ENCODE measurements around the gene DDX17.

DDX17 gene

DNA sequence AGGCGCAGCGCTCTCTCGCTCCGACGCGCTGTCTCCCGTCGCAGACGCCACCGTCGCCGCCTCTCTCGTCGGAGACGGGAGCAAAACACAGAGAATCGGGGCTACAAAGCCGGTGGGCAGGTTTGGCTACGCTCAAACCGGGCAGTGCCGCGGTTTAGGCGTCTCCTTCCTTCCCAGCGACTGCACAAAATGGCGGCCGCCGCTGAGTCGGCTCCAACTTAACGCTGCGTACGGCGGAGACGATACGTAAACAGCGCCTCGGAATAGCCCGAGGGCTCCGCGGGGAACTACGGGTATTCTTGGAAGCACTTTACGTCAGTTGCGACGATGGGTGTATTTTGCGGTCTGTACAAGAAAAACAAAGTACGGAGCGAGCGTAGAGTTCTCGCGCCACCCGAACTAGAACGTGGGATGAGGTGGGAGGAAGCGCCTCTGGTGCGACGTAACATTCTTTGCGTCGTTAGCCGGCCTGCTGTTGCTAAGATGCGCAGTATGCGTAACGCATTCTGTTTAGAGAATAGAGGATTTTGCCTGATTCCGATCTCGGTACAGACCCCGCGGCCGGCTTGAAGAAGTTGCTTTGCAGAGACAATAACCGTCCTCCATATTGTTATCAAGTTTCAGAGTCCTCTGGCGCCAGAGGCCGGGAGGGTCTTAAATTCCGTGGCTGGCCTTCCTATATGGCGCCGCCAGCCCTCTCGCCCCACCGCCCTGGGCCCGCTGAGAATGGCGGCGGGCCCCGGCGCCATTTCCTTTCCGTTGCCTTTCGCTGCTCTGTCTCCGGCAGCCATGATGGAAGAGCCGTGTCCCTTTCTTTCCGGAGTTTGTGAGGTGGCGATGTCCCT is at the start of gene DDX17:
Gene DDX17, minus strand, starts transcription at position 194 of the 845 bp plus-strand sequence.
- peak; percentile 90 to 96 (median 91) for DNase-seq (ENCODE audit: low read depth in 3 of 3)

DNA sequence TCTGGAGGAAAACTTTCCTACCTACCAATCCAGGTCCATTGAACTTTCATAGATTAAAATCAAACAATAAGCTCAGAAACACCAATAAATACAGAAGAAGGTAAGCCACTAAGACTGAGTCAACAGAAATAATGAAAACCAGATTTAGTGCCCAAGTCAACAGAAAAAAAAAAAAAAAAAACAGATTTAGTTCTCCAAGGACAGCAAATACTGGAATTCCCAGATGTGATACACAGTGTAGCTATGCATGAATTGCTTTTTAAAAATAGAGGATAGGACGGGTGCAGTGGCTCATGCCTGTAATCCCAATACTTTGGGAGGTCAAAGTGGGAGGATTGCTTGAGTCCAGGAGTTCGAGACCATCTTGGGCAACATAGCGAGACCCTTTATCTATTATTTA is 48.2 kb upstream of the DDX17 start:
- DNase-seq (ENCODE audit: low read depth in 3 of 3), result no peak

DNA sequence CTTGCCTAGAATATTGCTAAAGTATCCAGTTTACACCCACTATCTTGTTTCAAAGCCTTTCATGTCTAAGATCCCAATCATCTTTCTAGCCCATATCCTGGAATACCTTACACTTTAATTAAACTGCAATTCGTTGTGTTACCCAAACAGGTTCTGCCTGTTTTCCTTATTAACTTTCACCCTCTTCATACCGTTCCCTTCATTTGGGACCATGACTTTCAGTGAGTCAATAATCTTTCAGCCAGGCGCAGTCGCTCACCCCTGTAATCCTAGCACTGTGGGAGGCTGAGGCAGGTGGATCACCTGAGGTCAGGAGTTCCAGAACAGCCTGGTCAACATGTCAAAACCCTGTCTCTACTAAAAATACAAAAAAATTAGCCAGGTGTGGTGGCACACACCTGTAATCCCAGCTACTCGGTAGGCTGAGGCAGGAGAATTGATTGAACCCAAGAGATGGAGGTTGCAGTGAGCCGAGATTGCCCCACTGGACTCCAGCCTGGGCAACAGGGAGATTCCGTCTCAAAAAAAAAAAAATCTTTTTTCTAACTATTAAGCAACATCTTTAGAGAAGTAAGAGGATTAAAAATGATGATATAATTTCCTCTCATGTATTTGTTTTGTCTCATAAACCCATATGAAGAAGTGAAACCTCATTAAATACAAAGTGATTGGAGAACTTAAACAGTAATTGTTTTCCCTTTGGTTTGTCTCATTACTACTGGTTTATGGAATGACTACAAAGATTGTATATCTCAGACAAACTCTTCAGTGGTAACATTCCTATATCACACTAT is 43.2 kb upstream of the DDX17 start:
- DNase-seq (ENCODE audit: low read depth in 3 of 3), result no peak

DNA sequence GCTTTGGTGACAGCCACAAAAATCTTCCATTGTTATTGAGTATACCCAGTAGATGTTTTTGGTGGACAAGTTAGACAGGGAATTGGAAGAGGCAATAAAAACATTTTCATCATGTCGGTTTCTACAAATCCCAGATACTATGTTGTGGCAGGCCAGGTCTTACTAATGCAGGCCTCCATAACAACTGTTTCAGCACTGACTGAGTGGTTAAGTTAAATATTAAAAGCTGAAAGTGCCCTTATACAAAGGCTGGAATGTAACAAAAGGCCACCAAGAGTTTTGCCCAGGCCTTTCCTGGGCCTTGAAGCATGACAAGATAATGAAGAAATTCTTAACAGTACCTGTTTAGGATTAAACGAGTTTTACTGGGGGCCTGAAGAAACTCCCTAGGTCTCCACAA is 34.6 kb upstream of the DDX17 start:
- no peak for DNase-seq (ENCODE audit: low read depth in 3 of 3)

DNA sequence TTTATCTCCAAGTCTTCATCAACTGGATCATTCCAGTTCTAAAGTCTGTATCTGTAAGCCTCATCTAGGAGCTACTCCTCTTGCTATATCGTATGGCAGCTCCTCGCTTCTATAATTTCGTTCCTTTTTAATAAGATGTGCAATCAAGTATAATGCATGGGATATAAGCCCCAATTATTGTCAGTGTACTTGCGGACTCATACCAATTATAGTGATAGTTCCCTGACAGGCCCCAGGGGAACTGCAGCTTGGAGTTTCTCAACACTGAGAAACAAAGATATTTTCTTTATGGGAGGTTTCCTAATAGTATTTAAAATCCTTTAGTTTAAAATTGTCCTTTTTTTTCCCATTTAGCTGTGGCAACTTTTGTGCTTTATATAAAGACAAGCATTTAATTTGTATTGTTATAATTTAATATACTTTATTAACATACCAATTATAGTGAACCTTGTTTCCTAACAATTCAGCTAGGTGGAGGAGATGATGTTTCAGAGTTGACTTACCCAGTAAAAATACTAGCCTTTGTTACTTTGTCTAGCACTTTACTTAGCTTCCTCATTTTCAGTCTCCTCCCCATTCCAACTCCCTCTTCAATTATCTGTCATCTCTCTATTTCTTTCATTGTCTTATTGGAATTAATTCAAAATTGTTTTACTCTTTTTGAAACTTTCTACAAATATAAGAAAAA is 25.3 kb upstream of the DDX17 start:
- no peak for DNase-seq (ENCODE audit: low read depth in 3 of 3)

DNA sequence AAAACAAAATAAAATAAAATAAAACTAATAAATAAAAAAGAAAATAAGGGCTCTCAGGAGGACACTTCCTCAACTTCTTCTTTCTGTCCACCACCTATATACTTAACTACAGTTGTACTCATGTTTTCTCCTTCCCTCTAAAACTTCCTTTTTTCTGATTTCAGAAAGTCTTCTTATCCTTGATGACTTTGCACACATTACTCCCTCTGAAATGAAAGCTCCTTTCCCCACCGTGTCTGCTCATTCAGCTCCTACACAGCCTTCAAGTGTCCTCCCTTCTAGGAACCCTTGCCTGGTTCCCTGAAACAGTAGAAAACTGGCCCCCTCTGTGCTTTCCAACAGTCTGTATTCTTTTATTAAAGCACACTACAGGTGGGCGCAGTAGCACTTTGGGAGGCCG is 18.3 kb upstream of the DDX17 start:
- DNase-seq (ENCODE audit: low read depth in 3 of 3), result no peak

DNA sequence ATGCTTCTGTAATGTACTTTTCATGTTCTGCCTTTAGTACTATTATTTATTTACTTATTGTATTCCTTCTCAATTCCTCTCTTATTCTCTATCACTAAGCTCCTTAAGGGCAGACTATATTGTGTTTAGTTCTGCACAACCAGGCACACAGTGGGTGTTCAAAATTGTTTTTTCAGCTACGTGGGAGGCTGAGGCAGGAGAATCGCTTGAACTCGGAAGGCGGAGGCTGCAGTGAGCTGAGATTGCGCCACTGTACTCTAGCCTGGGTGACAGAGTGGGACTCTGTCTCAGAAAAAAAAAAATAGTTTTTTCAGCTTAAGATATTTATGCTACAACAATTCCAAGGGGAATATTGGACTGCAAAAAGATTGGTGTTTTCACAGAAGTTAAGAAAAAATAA is 17.4 kb upstream of the DDX17 start:
- DNase-seq (ENCODE audit: low read depth in 3 of 3), result no peak

DNA sequence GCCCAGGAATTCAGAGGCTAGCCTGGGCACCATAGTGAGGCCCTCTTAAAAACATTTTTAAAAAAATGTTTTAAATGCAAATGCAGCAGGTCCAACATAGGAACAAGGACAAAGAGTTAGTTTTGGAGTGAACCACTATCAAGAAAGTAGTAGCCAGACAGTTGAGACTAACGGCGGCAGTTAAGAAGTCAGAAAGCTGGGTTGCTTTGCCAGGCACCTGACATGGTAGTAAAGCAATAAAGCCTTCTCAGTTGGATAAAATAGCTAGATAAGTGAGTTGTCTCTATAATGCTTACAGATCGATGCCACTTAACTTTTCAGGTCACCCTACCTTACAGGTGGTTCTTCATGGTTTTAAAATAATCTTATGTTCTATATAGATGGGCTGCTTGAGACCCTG is 16.9 kb upstream of the DDX17 start:
- DNase-seq (ENCODE audit: low read depth in 3 of 3), result no peak

DNA sequence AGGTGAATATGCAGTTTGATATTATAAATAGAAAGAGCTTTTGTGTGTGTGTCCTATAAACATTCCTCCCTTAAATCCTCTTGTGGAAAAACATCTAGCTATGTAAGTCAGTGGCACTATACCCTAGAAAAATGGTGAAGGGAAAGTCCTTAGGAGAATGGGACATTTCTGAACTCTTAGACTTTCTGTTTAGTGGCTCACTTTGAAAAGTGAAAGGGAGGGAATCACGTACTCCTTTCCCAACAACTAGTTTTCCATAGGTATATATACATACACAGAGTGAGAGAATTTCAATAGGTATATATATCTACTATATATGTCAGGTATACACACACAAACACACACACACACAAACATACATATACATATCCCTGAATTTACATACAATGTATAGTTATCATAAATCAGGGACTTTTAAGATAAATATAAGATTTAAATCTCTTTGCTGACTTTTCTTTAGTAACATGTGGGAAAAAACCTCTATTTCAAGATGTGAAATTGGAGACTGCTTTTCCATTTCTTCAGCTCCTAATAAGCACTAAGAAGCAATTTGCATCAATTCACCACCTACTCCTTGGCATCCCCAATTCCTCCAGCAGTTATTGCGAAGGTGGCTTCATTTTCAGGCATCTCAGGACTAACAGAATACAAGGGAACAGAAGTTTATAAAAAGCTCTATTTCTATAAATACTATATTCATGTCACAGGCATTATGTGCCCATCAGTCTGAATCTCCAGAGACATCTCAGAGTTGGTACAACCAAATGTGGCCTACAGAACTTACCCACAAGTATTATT is 13.5 kb upstream of the DDX17 start:
- DNase-seq (ENCODE audit: low read depth in 3 of 3), result no peak

DNA sequence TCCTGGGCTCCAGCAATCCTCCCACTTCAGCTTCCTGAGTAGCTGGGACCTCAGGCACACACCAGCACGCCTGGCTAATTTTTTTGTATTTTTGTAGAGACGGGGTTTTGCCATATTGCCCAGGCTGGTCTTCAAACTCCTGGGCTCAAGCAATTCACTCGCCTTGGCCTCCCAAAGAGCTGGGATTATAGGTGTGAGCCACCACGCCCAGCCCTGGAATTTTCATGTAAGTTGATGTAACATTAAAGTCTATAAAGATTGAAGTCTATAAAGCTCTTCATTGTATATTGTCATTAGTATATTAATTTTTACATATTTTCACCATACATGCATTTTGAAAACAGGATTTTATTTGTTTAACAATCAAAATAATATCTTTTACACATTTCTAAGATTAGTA is 12.5 kb upstream of the DDX17 start:
- DNase-seq (ENCODE audit: low read depth in 3 of 3), result no peak

DNA sequence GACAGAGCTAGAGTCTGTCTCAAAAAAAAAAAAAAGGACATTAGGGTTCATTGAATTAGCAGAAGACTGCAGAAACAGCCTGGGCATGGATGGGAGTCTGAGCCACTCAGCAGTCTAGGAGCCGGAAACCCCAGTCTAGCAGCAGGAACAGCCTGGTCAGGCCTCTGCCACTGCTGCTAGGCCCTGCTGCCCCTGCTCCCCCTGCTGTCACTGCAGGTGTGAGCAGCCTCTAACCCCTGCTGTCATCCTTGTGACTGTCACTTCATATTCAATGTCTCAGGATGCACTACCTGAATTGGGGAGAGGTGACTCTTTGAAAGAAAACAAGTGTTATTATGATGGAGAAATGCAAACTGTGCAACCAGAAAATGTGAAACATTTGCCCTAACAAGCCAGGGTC is 7.0 kb upstream of the DDX17 start:
- DNase-seq (ENCODE audit: low read depth in 3 of 3), result peak in 1 of 3 experiments; percentile 19

DNA sequence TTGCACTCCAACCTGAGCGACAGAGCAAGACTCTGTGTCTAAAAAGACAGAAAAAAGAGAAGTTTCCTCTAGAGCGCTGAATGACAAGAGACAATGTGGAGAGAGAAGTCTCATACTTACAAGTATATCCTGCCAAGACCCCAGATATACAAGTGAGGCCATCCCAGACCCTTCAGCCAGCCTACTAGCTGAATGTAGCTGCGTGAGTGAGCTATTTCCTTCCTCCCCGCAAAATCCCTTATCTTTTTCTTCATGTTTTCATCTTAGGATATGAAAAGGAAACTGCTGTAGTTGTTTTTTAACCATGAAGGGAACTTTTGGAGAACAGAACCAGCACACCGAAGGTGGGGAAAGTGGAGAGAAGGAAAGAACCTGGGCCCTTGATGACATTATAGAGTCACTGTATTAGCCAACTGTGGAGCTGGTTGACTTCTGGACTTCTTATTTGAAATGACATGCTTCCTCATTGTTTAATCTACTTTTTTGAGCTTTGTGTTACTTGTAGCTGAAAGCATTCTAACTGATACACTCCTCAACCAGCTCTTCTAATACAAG is 4.4 kb upstream of the DDX17 start:
- DNase-seq (ENCODE audit: low read depth in 3 of 3), result no peak

DNA sequence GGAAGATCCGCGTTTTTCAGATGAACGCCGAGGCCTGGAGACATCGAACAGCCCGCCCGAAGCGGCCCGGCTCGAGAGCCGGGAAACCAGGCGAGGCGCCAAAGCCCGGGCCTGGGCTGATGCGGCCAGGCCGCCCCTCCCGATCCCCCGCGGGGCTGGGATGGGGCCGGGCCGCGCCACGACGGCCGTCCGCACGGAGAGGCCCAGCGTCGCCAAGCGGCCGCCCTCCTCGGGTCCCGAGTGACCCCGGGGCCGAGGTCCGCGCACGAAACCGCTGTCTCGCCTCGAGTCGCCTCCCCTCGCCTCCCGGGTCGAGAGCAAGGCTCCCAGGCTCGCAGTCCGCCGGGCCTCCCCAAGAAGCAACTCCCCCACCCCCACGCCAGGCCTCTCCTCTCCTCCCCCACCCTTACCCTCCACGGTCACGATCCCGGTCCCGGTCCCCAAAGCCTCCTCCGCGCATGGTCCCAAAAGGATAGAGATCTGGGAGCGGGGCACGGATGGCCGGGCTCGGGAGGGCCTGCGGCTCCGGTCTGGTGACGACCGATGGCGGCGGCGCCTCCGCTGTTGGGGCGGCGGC is 482 bp downstream of the DDX17 start:
- peak in 2 of 3 experiments; percentile 23 to 51 for DNase-seq (ENCODE audit: low read depth in 3 of 3)

DNA sequence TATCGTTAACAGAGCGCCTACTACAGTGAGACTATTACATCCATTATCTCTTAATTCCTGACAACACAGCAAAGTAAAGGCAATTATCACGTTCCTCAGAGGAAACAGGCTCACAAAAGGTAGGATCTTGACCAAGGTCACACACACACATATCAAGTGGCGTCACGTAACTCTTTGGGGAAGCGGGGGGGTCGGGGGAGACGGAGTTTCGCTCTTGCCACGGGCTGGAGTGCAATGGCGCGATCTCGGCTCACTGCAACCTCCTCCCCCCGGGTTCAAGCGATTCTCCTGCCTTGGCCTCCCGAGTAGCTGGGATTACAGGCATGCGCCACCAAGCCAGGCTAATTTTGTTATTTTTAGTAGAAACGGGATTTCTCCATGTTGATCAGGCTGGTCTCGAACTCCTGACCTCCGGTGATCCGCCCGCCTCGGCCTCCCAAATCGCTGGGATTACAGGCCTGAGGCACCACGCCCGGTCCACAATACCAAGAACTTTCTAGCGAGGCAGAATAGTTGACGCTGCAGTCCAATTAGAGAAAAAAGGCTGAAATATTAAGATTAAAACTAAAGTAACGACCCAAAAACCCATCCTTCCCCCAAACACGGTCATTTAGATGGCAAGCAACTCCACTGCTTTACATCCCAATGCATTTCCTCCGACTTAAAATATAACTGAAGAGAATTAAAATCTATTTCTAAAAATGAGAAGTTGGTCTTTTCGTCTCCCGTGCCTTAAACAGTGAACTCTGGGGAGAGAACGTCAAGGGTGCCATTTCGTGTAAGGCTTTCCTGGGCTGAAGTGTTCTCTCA is 1.2 kb downstream of the DDX17 start:
- peak in 2 of 3 experiments; percentile 45 to 58 for DNase-seq (ENCODE audit: low read depth in 3 of 3)

DNA sequence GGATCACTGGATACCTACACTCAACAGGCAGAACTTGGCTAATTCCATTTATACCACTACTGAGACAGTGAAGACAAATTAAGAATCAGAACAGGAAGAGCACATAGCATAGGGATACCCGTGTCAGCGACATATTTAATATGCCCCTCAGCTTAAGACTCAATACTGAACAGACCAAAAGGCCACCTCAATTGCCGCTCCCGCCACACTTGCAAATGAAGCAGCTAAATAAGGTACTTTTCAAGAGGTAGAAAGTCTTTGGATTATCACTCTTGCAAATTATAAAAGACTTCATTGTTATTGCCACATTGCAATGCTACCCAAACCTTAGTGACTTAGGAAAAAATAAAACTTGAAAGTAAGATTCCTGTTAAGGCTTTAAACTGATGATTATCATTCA is 3.1 kb downstream of the DDX17 start:
- no peak for DNase-seq (ENCODE audit: low read depth in 3 of 3)

DNA sequence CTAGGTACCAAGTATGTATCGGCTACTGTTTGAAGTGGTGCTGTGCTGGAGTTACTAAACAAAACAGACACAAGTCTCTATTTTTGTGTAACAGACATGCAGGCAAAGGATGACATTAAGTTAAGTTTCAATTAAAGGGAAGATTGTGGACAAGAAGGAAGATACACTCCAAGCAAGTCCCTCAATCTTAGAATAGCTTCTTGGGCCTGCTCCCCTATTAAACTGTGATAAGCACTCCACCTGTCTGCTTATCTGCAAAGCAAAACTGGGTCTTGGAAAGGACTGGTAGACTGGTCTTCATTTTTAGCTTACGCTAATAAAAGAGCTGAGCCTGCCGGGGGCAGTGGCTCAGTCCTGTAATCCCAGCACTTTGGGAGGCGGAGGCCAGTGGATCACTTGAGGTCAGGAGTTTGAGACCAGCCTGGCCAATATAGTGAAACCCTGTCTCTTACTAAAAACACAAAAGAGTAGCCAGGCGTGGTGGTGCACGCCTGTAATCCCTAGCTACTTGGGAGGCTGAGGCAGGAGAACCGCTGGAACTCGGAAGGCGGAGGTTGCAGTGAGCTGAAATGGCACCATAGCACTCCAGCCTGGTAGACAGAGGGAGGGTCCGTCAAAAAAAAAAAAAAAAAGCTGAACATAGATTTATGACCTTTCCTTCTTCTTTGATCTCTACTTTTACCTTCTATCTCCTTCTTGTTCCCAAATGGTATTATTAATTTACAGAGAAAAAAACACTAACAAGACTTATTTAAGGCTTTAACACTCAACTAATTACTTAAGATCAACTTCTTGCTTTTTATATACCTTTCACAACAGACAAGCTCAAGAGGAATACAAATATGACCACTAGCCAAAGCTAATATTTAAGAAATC is 4.1 kb downstream of the DDX17 start:
- no peak for DNase-seq (ENCODE audit: low read depth in 3 of 3)

DNA sequence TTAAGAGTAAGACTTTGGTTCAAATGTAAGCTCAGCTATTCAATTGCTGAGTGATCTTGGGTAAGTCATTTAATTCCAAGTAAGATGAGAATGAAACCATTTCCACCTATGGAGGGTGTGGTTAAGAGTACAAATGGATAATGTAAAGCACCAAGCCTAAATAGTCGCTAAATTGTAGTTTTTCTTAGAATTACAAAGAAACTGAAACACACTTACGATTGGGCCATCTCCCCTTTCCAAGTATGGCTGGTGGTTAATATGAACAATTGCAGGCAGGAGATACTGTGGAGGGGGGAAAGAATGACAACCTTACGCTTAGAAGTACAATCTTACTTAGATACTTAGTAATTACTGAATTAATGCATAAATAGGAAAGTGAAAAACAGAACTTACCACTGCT is 8.2 kb downstream of the DDX17 start:
- no peak for DNase-seq (ENCODE audit: low read depth in 3 of 3)

DNA sequence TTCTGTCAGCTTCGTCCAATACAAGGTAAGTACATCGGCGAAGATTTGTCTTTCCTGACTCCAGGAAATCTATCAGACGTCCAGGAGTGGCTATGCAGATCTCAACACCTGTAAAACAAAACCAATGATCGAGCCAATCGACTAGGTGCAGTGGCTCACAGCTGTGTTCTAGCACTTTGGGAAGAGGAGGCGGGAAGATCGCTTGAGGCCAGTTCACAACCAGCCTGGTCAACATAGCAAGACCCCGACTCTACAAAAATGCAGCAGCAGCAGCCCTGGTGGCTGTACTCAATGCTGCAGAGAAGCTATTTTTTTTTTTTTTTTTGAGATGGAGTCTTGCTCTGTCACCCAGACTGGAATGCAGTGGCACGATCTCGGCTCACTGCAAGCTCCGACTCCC is 11.2 kb downstream of the DDX17 start:
- no peak for DNase-seq (ENCODE audit: low read depth in 3 of 3)

DNA sequence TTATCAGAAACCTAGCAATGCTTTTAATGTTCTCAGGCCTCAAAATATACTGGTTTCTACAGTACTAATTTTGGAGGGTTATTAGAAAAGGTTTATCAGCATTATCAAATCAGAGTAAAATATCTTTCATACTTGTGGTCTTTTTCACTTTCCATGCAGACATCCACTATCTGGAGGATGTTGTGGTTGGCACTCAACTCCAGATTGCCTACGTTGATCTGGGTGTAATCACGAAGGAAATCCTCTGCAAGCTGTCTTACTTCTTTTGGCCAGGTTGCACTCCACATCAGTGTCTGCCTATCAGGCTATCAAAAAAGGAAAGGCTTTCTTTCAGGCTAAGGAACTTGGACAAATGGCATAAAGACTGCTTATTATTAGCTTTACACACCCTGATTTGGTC is 11.6 kb downstream of the DDX17 start:
- DNase-seq (ENCODE audit: low read depth in 3 of 3), result no peak
